GM18498 (cell line): Measurements from ENCODE around the gene GRM1.

Experiments used
- ATAC-seq: cut with Tn5 transposase; IDR thresholded peaks from one replicate; pipeline ENCODE4 v1.9.1; 2021; ENCODE audit warnings: mild to moderate bottlenecking, moderate library complexity; ENCODE audit not compliant: unreplicated experiment

Gene GRM1

GRCh38 chr6:146028851-146029572 lies at the start of gene GRM1:
Gene GRM1 (plus strand): TSS chr6:146029062. CDS start chr6:146029518, 456 bp downstream.
- no peak for ATAC-seq

- ATAC-seq: no peak
Observed at GRCh38 chr6:146009338-146009737, 19.5 kb upstream of the GRM1 start.

- no peak for ATAC-seq
Observed at GRCh38 chr6:146014233-146014632, 14.6 kb upstream of the GRM1 start.

- ATAC-seq: no peak
Observed at GRCh38 chr6:146017672-146018071, 11.2 kb upstream of the GRM1 start.

GRCh38 chr6:146026873-146027272 lies 2.0 kb upstream of the GRM1 start:
- ATAC-seq: no peak

GRCh38 chr6:146027586-146028251 lies 1.1 kb upstream of the GRM1 start:
- ATAC-seq: no peak

- peak; percentile 74 for ATAC-seq
Observed at GRCh38 chr6:146028252-146028795, 538 bp upstream of the GRM1 start.

- no peak for ATAC-seq
Observed at GRCh38 chr6:146029573-146030184, 817 bp downstream of the GRM1 start.

- ATAC-seq: no peak
Observed at GRCh38 chr6:146032387-146032786, 3.5 kb downstream of the GRM1 start.

GRCh38 chr6:146040360-146040759 lies 11.5 kb downstream of the GRM1 start:
- no peak for ATAC-seq

- peak; percentile 69 for ATAC-seq
Observed at GRCh38 chr6:146041282-146041681, 12.4 kb downstream of the GRM1 start.

GRCh38 chr6:146047371-146047770 lies 18.5 kb downstream of the GRM1 start:
- no peak for ATAC-seq

- ATAC-seq: no peak
Observed at GRCh38 chr6:146050168-146050567, 21.3 kb downstream of the GRM1 start.

GRCh38 chr6:146056506-146056905 lies 27.6 kb downstream of the GRM1 start:
- no peak for ATAC-seq

- ATAC-seq: no peak
Observed at GRCh38 chr6:146065690-146066089, 36.8 kb downstream of the GRM1 start.

GRCh38 chr6:146066506-146066905 lies 37.6 kb downstream of the GRM1 start:
- no peak for ATAC-seq

- ATAC-seq: no peak
Observed at GRCh38 chr6:146071781-146072180, 42.9 kb downstream of the GRM1 start.

GRCh38 chr6:146077992-146078391 lies 49.1 kb downstream of the GRM1 start:
- no peak for ATAC-seq

GRCh38 chr6:146087386-146087785 lies 58.5 kb downstream of the GRM1 start:
- no peak for ATAC-seq

GRCh38 chr6:146090474-146090873 lies 61.6 kb downstream of the GRM1 start:
- ATAC-seq: no peak

- ATAC-seq: no peak
Observed at GRCh38 chr6:146092961-146093686, 64.3 kb downstream of the GRM1 start.
